HEK293 (cell line): ENCODE data around the gene TMEM50B.
A peak's percentile ranks its signal among the peaks of the same experiment; 100 is the strongest.

ENCODE experiments used
- HOXA7 ChIP-seq: sonication (generic); formaldehyde crosslinking; IDR thresholded peaks from 2 replicates; pipeline ENCODE4 v1.8.1; 2022; ENCODE audit warnings: missing genetic modification reagents, borderline replicate concordance
- HOXC10 ChIP-seq: sonication (generic); formaldehyde crosslinking; IDR thresholded peaks from 2 replicates; pipeline ENCODE4 v1.8.1; 2023; ENCODE audit warnings: mild to moderate bottlenecking, missing genetic modification reagents
- KLF1 ChIP-seq: fragments of 450-650 bp; formaldehyde crosslinking; IDR thresholded peaks from 2 replicates; pipeline ENCODE4 v1.5.1; 2016; ENCODE audit warnings: missing biosample characterization, missing genetic modification characterization
- KLF10 ChIP-seq: fragments of 450-650 bp; IDR thresholded peaks from 2 replicates; pipeline ENCODE4 v1.5.1; 2018; ENCODE audit warnings: missing biosample characterization, mild to moderate bottlenecking, missing genetic modification characterization
- OVOL3 ChIP-seq: fragments of 450-650 bp; formaldehyde crosslinking; IDR thresholded peaks from 2 replicates; pipeline ENCODE4 v1.5.1; 2016; ENCODE audit warnings: missing biosample characterization, missing genetic modification characterization
- REPIN1 ChIP-seq: fragments of 450-650 bp; formaldehyde crosslinking; IDR thresholded peaks from 2 replicates; pipeline ENCODE4 v1.5.1; 2017; ENCODE audit warnings: missing biosample characterization, missing genetic modification characterization, low read depth
- SETDB1 ChIP-seq: IDR thresholded peaks from one replicate; pipeline ENCODE4 v1.6.1; 2017; ENCODE audit warnings: mild to moderate bottlenecking, low read length, moderate library complexity, mixed read lengths; ENCODE audit not compliant: insufficient read length
- SP2 ChIP-seq: fragments of 450-650 bp; formaldehyde crosslinking; IDR thresholded peaks from 2 replicates; pipeline ENCODE4 v1.5.1; 2016; ENCODE audit warnings: missing biosample characterization, missing genetic modification characterization
- ZBTB20 ChIP-seq: fragments of 450-650 bp; formaldehyde crosslinking; IDR thresholded peaks from 2 replicates; pipeline ENCODE4 v1.5.1; 2016; ENCODE audit warnings: missing biosample characterization, missing genetic modification characterization
- ZNF146 ChIP-seq: fragments of 450-650 bp; formaldehyde crosslinking; IDR thresholded peaks from 2 replicates; pipeline ENCODE4 v1.5.1; 2016; ENCODE audit warnings: missing biosample characterization, missing genetic modification characterization
- ZNF202 ChIP-seq: fragments of 450-650 bp; formaldehyde crosslinking; IDR thresholded peaks from 2 replicates; pipeline ENCODE4 v1.5.1; 2016; ENCODE audit warnings: missing biosample characterization, missing genetic modification characterization, borderline replicate concordance
- ZNF214 ChIP-seq: fragments of 450-650 bp; formaldehyde crosslinking; IDR thresholded peaks from 2 replicates; pipeline ENCODE4 v1.5.1; 2017; ENCODE audit warnings: missing biosample characterization, mild to moderate bottlenecking, missing genetic modification characterization, borderline replicate concordance
- ZNF223 ChIP-seq: fragments of 450-650 bp; formaldehyde crosslinking; IDR thresholded peaks from 2 replicates; pipeline ENCODE4 v1.5.1; 2016; ENCODE audit warnings: missing biosample characterization, missing genetic modification characterization
- ZNF302 ChIP-seq: fragments of 450-650 bp; formaldehyde crosslinking; IDR thresholded peaks from 2 replicates; pipeline ENCODE4 v1.5.1; 2016; ENCODE audit warnings: missing biosample characterization, missing genetic modification characterization, low read depth
- ZNF341 ChIP-seq: fragments of 450-650 bp; formaldehyde crosslinking; IDR thresholded peaks from 2 replicates; pipeline ENCODE4; 2016; ENCODE audit warnings: low read depth, missing biosample characterization, missing genetic modification characterization
- ZNF354C ChIP-seq: fragments of 450-650 bp; formaldehyde crosslinking; IDR thresholded peaks from 2 replicates; pipeline ENCODE4 v1.5.1; 2016; ENCODE audit warnings: missing biosample characterization, missing genetic modification characterization, low read depth, borderline replicate concordance
- ZNF362 ChIP-seq: fragments of 450-650 bp; formaldehyde crosslinking; IDR thresholded peaks from 2 replicates; pipeline ENCODE4 v1.5.1; 2016; ENCODE audit warnings: missing biosample characterization, missing genetic modification characterization
- ZNF366 ChIP-seq: fragments of 450-650 bp; formaldehyde crosslinking; conservative IDR thresholded peaks from 2 replicates; pipeline ENCODE4 v1.5.1; 2016; ENCODE audit warnings: missing biosample characterization, missing genetic modification characterization
- ZNF37A ChIP-seq: fragments of 450-650 bp; IDR thresholded peaks from 2 replicates; pipeline ENCODE4 v1.5.1; 2018; ENCODE audit warnings: missing biosample characterization, missing genetic modification characterization
- ZNF529 ChIP-seq: fragments of 450-650 bp; formaldehyde crosslinking; IDR thresholded peaks from 2 replicates; pipeline ENCODE4 v1.5.1; 2017; ENCODE audit warnings: missing genetic modification characterization, missing biosample characterization; ENCODE audit not compliant: insufficient replicate concordance
- ZNF580 ChIP-seq: fragments of 450-650 bp; formaldehyde crosslinking; IDR thresholded peaks from 2 replicates; pipeline ENCODE4 v1.5.1; 2016; ENCODE audit warnings: missing biosample characterization, missing genetic modification characterization
- ZNF692 ChIP-seq: fragments of 450-650 bp; formaldehyde crosslinking; IDR thresholded peaks from 2 replicates; pipeline ENCODE4 v1.5.1; 2016; ENCODE audit warnings: missing biosample characterization, missing genetic modification characterization
- ZNF707 ChIP-seq: fragments of 450-650 bp; formaldehyde crosslinking; IDR thresholded peaks from 2 replicates; pipeline ENCODE4 v1.5.1; 2016; ENCODE audit warnings: missing biosample characterization, missing genetic modification characterization
- ZNF837 ChIP-seq: fragments of 450-650 bp; formaldehyde crosslinking; IDR thresholded peaks from 2 replicates; pipeline ENCODE4 v1.5.1; 2016; ENCODE audit warnings: missing biosample characterization, missing genetic modification characterization
- ZSCAN4 ChIP-seq: fragments of 450-650 bp; formaldehyde crosslinking; IDR thresholded peaks from 2 replicates; pipeline ENCODE4 v1.5.1; 2017; ENCODE audit warnings: missing biosample characterization, missing genetic modification characterization
- TF ChIP-seq, protein P1 (sequence below): fragments of 450-650 bp; formaldehyde crosslinking; IDR thresholded peaks from 2 replicates; pipeline ENCODE4 v1.5.1; 2016; ENCODE audit warnings: missing biosample characterization, missing genetic modification characterization, low read depth
- TF ChIP-seq, protein P2 (sequence below): fragments of 450-650 bp; formaldehyde crosslinking; IDR thresholded peaks from 2 replicates; pipeline ENCODE4 v1.5.1; 2016; ENCODE audit warnings: missing biosample characterization, missing genetic modification characterization
- TF ChIP-seq, protein P3 (sequence below): fragments of 450-650 bp; formaldehyde crosslinking; IDR thresholded peaks from 2 replicates; pipeline ENCODE4 v1.5.1; 2016; ENCODE audit warnings: missing biosample characterization, missing genetic modification characterization, borderline replicate concordance
- TF ChIP-seq, protein P4 (sequence below): fragments of 450-650 bp; formaldehyde crosslinking; IDR thresholded peaks from 2 replicates; pipeline ENCODE4 v1.5.1; 2016; ENCODE audit warnings: missing biosample characterization, missing genetic modification characterization

Gene TMEM50B

GRCh38 chr21:33441489-33442477 is 38.0 kb downstream of the TMEM50B start (continued):
- no peak for TF ChIP-seq ZNF354C (tag by site-specific recombination)
- TF ChIP-seq, protein P1, sequence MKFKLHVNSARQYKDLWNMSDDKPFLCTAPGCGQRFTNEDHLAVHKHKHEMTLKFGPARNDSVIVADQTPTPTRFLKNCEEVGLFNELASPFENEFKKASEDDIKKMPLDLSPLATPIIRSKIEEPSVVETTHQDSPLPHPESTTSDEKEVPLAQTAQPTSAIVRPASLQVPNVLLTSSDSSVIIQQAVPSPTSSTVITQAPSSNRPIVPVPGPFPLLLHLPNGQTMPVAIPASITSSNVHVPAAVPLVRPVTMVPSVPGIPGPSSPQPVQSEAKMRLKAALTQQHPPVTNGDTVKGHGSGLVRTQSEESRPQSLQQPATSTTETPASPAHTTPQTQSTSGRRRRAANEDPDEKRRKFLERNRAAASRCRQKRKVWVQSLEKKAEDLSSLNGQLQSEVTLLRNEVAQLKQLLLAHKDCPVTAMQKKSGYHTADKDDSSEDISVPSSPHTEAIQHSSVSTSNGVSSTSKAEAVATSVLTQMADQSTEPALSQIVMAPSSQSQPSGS (tag by site-specific recombination): peak; percentile 77; the same call in 1 of the 2 replicates
- TF ChIP-seq ZNF529 (tag by site-specific recombination): no peak
- 0 out of 2 replicates have a peak, but pooled peaks have one; percentile 34 for TF ChIP-seq ZNF692 (tag by site-specific recombination)
- no peak for TF ChIP-seq ZBTB20 (tag by site-specific recombination)
- TF ChIP-seq ZNF214 (tag by site-specific recombination): no peak
- no peak for TF ChIP-seq ZNF580 (tag by site-specific recombination)
- TF ChIP-seq ZNF366 (tag by site-specific recombination): peak; percentile 80
- TF ChIP-seq HOXC10: no peak
- no peak for TF ChIP-seq ZNF302
- TF ChIP-seq, protein P2, sequence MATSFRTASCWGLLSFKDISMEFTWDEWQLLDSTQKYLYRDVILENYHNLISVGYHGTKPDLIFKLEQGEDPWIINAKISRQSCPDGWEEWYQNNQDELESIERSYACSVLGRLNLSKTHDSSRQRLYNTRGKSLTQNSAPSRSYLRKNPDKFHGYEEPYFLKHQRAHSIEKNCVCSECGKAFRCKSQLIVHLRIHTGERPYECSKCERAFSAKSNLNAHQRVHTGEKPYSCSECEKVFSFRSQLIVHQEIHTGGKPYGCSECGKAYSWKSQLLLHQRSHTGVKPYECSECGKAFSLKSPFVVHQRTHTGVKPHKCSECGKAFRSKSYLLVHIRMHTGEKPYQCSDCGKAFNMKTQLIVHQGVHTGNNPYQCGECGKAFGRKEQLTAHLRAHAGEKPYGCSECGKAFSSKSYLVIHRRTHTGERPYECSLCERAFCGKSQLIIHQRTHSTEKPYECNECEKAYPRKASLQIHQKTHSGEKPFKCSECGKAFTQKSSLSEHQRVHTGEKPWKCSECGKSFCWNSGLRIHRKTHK (tag by site-specific recombination): no peak
- no peak for TF ChIP-seq ZNF837 (tag by site-specific recombination)
- TF ChIP-seq KLF10 (tag by site-specific recombination): peak; percentile 78
- no peak for TF ChIP-seq OVOL3 (tag by site-specific recombination)
- no peak for TF ChIP-seq ZNF341 (tag by site-specific recombination)
- TF ChIP-seq ZNF223 (tag by site-specific recombination): no peak
- TF ChIP-seq SETDB1: no peak
- no peak for TF ChIP-seq HOXA7 (CRISPR knock-in tag)
- TF ChIP-seq ZNF37A (tag by site-specific recombination): no peak
- TF ChIP-seq, protein P3, sequence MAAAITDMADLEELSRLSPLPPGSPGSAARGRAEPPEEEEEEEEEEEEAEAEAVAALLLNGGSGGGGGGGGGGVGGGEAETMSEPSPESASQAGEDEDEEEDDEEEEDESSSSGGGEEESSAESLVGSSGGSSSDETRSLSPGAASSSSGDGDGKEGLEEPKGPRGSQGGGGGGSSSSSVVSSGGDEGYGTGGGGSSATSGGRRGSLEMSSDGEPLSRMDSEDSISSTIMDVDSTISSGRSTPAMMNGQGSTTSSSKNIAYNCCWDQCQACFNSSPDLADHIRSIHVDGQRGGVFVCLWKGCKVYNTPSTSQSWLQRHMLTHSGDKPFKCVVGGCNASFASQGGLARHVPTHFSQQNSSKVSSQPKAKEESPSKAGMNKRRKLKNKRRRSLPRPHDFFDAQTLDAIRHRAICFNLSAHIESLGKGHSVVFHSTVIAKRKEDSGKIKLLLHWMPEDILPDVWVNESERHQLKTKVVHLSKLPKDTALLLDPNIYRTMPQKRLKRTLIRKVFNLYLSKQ: no peak
- no peak for TF ChIP-seq REPIN1
- TF ChIP-seq ZNF707: no peak
- no peak for TF ChIP-seq ZSCAN4 (tag by site-specific recombination)
- TF ChIP-seq SP2 (tag by site-specific recombination): no peak
- TF ChIP-seq, protein P4, sequence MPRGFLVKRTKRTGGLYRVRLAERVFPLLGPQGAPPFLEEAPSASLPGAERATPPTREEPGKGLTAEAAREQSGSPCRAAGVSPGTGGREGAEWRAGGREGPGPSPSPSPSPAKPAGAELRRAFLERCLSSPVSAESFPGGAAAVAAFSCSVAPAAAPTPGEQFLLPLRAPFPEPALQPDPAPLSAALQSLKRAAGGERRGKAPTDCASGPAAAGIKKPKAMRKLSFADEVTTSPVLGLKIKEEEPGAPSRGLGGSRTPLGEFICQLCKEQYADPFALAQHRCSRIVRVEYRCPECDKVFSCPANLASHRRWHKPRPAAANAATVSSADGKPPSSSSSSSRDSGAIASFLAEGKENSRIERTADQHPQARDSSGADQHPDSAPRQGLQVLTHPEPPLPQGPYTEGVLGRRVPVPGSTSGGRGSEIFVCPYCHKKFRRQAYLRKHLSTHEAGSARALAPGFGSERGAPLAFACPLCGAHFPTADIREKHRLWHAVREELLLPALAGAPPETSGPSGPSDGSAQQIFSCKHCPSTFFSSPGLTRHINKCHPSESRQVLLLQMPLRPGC (tag by site-specific recombination): peak; percentile 65
- TF ChIP-seq ZNF146: no peak
- no peak for TF ChIP-seq ZNF202 (tag by site-specific recombination)
- TF ChIP-seq ZNF362: no peak
- peak; percentile 98 for TF ChIP-seq KLF1 (tag by site-specific recombination)
